ENCODE measurements around the gene NTRK2. TPM values are rescaled to one million over a fixed set of nuclear protein-coding genes. Genes with fewer than 3 reads are reported as not detected.

NTRK2 gene
- total RNA-seq, 4 donors from 2014 or later = 2.6 to 8.5 (median 6.0) TPM

GRCh38 chr9:84642553-84643141 is 26.9 kb upstream of the NTRK2 start:
- H3K36me3 ChIP-seq = no peaks in the 10 kb centered on the region
- 83 to 87% methylated on average over 4 of the region's 4 CpGs for WGBS, 2 donors (ENCODE audit: low coverage in 1 of 2)

GRCh38 chr9:84647699-84648098 is 21.8 kb upstream of the NTRK2 start:
- no peak for TF ChIP-seq POLR2A (IDR thresholded peaks at IDR 0.05)
- no peak for TF ChIP-seq POLR2AphosphoS5 (IDR thresholded peaks at IDR 0.05)
- TF ChIP-seq CTCF (IDR thresholded peaks at IDR 0.05) = no peak
- no peak for TF ChIP-seq EP300 (IDR thresholded peaks at IDR 0.05)
- Histone ChIP-seq H3K9me3 (no peaks in the 10 kb centered on the region), H3K4me1 (no peaks in the 10 kb centered on the region), H3K27me3 (no peaks in the 10 kb centered on the region), H3K36me3 (no peaks in the 10 kb centered on the region), H3K4me3 (no peak overlapping the region), H3K27ac (no peak overlapping the region)
- 80 to 83% methylated on average over 1 of the region's 3 CpGs for WGBS, 2 donors (ENCODE audit: low coverage in 1 of 2)
- no peak for ATAC-seq

More at GRCh38 chr9:84642553-84643141, 26.9 kb upstream of the NTRK2 start:
- ATAC-seq = no peak
- H3K4me1 ChIP-seq = no peaks in the 10 kb centered on the region
- H3K27me3 ChIP-seq = no peaks in the 10 kb centered on the region
- no peak overlapping the region for H3K4me3 ChIP-seq
- no peak overlapping the region for H3K27ac ChIP-seq
- TF ChIP-seq EP300 (IDR thresholded peaks at IDR 0.05) = no peak
- TF ChIP-seq CTCF (IDR thresholded peaks at IDR 0.05) = no peak
- no peak for TF ChIP-seq POLR2AphosphoS5 (IDR thresholded peaks at IDR 0.05)
- no peak for TF ChIP-seq POLR2A (IDR thresholded peaks at IDR 0.05)
- H3K9me3 ChIP-seq = peaks cover 0 to 12% (median 0%) of the 10 kb centered on the region in 3 donors

DNA sequence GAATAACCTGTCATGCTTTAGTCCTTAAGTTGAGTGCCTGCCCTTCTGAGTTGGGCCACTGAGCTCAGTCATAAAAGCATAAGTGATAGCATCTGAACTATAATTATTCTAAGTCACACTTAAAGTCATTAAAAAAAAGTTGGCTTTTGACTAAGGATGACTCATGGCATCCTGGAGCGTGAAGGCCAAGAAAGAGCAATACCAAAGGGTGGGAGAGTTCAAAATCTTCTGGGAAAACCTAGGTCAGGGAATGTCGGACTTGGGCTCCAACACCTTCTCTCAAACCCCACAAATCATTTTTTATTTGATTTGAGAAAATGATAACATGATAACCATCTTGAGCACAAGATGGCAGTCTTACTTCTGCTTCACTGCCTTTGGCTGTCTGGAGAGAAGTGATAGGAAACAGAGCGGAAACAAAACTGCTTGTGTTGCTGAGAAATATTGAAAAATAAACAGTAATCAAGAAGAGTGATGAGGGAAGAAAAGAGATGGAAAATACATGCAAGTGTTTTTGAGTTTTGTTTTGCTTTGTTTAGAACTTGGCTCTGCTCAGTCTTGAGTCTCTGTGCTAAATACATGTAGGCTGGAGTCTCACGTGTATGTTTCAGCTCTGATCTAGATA is 16.9 kb upstream of the NTRK2 start:
- Histone ChIP-seq H3K4me1 (no peaks in the 10 kb centered on the region), H3K4me3 (no peak overlapping the region), H3K36me3 (no peaks in the 10 kb centered on the region), H3K27me3 (no peaks in the 10 kb centered on the region), H3K27ac (no peak overlapping the region), H3K9me3 (no peaks in the 10 kb centered on the region)
- no peak for TF ChIP-seq POLR2AphosphoS5 (IDR thresholded peaks at IDR 0.05)
- peak in 1 of 4 experiments; percentile 15 for TF ChIP-seq CTCF (IDR thresholded peaks at IDR 0.05)
- 20 to 40% methylated on average over 3 to 4 of the region's 4 CpGs for WGBS, 2 donors (ENCODE audit: low coverage in 1 of 2)
- no peak for ATAC-seq

GRCh38 chr9:84655447-84655846 is 14.1 kb upstream of the NTRK2 start:
- TF ChIP-seq EP300 (IDR thresholded peaks at IDR 0.05) (no peak), POLR2A (IDR thresholded peaks at IDR 0.05) (no peak), POLR2AphosphoS5 (IDR thresholded peaks at IDR 0.05) (no peak), CTCF (IDR thresholded peaks at IDR 0.05) (no peak)
- 69 to 100% methylated on average over 1 to 5 of the region's 5 CpGs for WGBS, 2 donors (ENCODE audit: low coverage in 1 of 2)
- ATAC-seq = no peak

GRCh38 chr9:84659313-84659712 is 10.2 kb upstream of the NTRK2 start:
- TF ChIP-seq CTCF (IDR thresholded peaks at IDR 0.05) = no peak
- TF ChIP-seq POLR2AphosphoS5 (IDR thresholded peaks at IDR 0.05) = no peak
- no peak for TF ChIP-seq EP300 (IDR thresholded peaks at IDR 0.05)
- no peak for TF ChIP-seq POLR2A (IDR thresholded peaks at IDR 0.05)
- H3K27me3 ChIP-seq = no peaks in the 10 kb centered on the region
- H3K9me3 ChIP-seq = peaks cover 0 to 7% (median 0%) of the 10 kb centered on the region in 3 donors
- ATAC-seq = no peak
- H3K36me3 ChIP-seq = no peaks in the 10 kb centered on the region
- H3K4me1 ChIP-seq = no peaks in the 10 kb centered on the region
- H3K27ac ChIP-seq = no peak overlapping the region
- no peak overlapping the region for H3K4me3 ChIP-seq
- WGBS, 2 donors (ENCODE audit: low coverage in 1 of 2) = 70 to 88% methylated on average over 3 to 5 of the region's 5 CpGs

More at GRCh38 chr9:84655447-84655846, 14.1 kb upstream of the NTRK2 start:
- Histone ChIP-seq H3K9me3 (no peaks in the 10 kb centered on the region), H3K4me1 (no peaks in the 10 kb centered on the region), H3K27me3 (no peaks in the 10 kb centered on the region), H3K27ac (no peak overlapping the region), H3K36me3 (no peaks in the 10 kb centered on the region), H3K4me3 (no peak overlapping the region)

All from gastroesophageal sphincter (tissue), 4 donors.